ENCODE results near the gene MEIS2. TPM values are rescaled to one million over a fixed set of nuclear protein-coding genes. Genes with fewer than 3 reads are reported as not detected.

The MEIS2 gene
- total RNA-seq, 6 donors from 2014 or later, result 13.7 to 53.4 (median 21.4) TPM

GRCh38 chr15:37004373-37004869, 95.9 kb downstream of the MEIS2 start:
- Histone ChIP-seq H3K27me3 (no peaks in the 10 kb centered on the region), H3K4me1 (no peaks in the 10 kb centered on the region), H3K4me3 (no peak overlapping the region), H3K36me3 (peaks cover 0 to 7% (median 0%) of the 10 kb centered on the region in 4 donors), H3K27ac (no peak overlapping the region), H3K9me3 (no peaks in the 10 kb centered on the region)
- WGBS, 2 donors, result 84 to 93% methylated on average over 4 of the region's 4 CpGs
- DNase-seq, result no peak
- no peak for TF ChIP-seq POLR2AphosphoS5 (IDR thresholded peaks at IDR 0.05)
- no peak for TF ChIP-seq POLR2A (IDR thresholded peaks at IDR 0.05)
- TF ChIP-seq EP300 (IDR thresholded peaks at IDR 0.05), result no peak
- no peak for TF ChIP-seq CTCF (IDR thresholded peaks at IDR 0.05)
- no peak for ATAC-seq (ENCODE audit: low FRiP score in 2 of 2)

GRCh38 chr15:37002041-37002672, 98.2 kb downstream of the MEIS2 start:
- Histone ChIP-seq H3K27ac (no peak overlapping the region), H3K36me3 (peaks cover 0 to 7% (median 0%) of the 10 kb centered on the region in 4 donors), H3K4me3 (no peak overlapping the region), H3K27me3 (no peaks in the 10 kb centered on the region), H3K4me1 (no peaks in the 10 kb centered on the region), H3K9me3 (no peaks in the 10 kb centered on the region)
- no peak for TF ChIP-seq POLR2AphosphoS5 (IDR thresholded peaks at IDR 0.05)
- TF ChIP-seq POLR2A (IDR thresholded peaks at IDR 0.05), result no peak
- TF ChIP-seq EP300 (IDR thresholded peaks at IDR 0.05), result no peak
- TF ChIP-seq CTCF (IDR thresholded peaks at IDR 0.05), result no peak
- DNase-seq (no peak), ATAC-seq (ENCODE audit: low FRiP score in 2 of 2) (no peak)
- 88 to 91% methylated on average over 4 of the region's 4 CpGs for WGBS, 2 donors

DNA sequence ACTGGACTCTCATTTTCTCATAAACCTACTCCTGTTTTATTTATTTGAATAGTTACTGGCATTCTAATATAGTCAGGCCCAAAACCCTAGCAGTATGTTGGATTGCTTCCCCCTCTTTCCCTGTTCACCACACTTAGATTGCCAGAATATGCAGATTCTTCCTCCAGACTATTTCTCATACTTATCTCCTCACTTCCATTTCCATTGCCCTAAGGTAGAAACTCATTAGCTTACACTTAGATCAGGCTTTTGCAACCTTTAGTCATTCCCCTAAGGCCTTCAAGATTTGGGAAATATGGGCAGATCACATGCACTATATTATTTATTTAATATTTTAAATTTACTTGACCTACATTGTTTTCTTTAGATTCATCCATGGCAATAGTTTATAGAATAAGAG, 98.9 kb downstream of the MEIS2 start:
- Histone ChIP-seq H3K4me3 (no peak overlapping the region), H3K9me3 (no peaks in the 10 kb centered on the region), H3K27me3 (no peaks in the 10 kb centered on the region), H3K36me3 (peaks cover 0 to 7% (median 0%) of the 10 kb centered on the region in 4 donors), H3K27ac (no peak overlapping the region), H3K4me1 (no peaks in the 10 kb centered on the region)
- DNase-seq, result no peak
- TF ChIP-seq POLR2A (IDR thresholded peaks at IDR 0.05) (no peak), POLR2AphosphoS5 (IDR thresholded peaks at IDR 0.05) (no peak), CTCF (IDR thresholded peaks at IDR 0.05) (no peak), EP300 (IDR thresholded peaks at IDR 0.05) (no peak)
- ATAC-seq (ENCODE audit: low FRiP score in 2 of 2), result no peak

GRCh38 chr15:36999778-37000177, 100.6 kb downstream of the MEIS2 start:
- no peak overlapping the region for H3K27ac ChIP-seq
- 85 to 88% methylated on average over 1 of the region's 1 CpG for WGBS, 2 donors
- H3K4me1 ChIP-seq, result no peaks in the 10 kb centered on the region
- no peak for TF ChIP-seq EP300 (IDR thresholded peaks at IDR 0.05)
- TF ChIP-seq POLR2A (IDR thresholded peaks at IDR 0.05), result no peak
- ATAC-seq (ENCODE audit: low FRiP score in 2 of 2) (no peak), DNase-seq (no peak)
- H3K36me3 ChIP-seq, result no peaks in the 10 kb centered on the region
- H3K4me3 ChIP-seq, result no peak overlapping the region
- H3K27me3 ChIP-seq, result no peaks in the 10 kb centered on the region
- no peaks in the 10 kb centered on the region for H3K9me3 ChIP-seq

DNA sequence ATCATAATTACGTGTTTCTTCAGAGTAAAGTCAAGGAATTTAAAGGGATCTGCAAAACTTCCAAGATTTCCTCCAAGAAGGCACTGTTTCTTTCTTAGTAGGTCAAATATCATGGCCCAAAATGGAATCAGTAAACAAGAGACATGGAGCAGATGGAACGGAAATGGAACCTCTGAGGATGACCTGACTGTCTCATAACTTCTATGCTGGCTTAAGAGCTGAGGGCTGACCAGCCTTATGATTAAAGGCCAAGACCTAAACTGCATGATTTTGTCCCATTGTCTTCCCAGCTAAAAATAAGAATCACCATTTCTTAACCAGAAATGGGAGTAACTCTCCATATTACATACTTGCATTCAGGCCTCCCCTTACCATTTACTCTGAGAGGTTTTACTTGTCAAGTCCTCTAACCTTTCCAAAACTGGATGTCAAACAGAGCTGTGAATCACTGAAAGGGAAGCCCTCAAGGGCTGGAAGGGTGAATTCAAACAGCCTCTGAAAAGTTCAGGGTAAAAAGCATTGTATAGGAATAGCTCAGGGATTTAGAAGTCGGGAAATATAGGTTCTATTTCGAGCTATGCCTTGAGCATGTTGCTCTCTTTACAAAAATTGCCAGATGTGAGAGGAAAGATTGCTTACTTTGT, 103.7 kb downstream of the MEIS2 start:
- Histone ChIP-seq H3K27ac (no peak overlapping the region), H3K4me1 (no peaks in the 10 kb centered on the region), H3K4me3 (no peak overlapping the region), H3K36me3 (no peaks in the 10 kb centered on the region), H3K9me3 (no peaks in the 10 kb centered on the region), H3K27me3 (peaks cover 0 to 1% (median 0%) of the 10 kb centered on the region in 4 donors)
- TF ChIP-seq POLR2A (IDR thresholded peaks at IDR 0.05) (no peak), EP300 (IDR thresholded peaks at IDR 0.05) (no peak), CTCF (IDR thresholded peaks at IDR 0.05) (no peak), POLR2AphosphoS5 (IDR thresholded peaks at IDR 0.05) (no peak)
- DNase-seq (no peak), ATAC-seq (ENCODE audit: low FRiP score in 2 of 2) (no peak)
- WGBS, 2 donors, result 84% methylated on average over 4 of the region's 4 CpGs
